Keratinocyte (primary cell): ENCODE results near the gene NCOA4. TPM values are rescaled to one million over a fixed set of nuclear protein-coding genes. Genes with fewer than 3 reads are reported as not detected.
"Not testable (repeated sequence)": the region's sequence is repeated elsewhere in the genome, so short reads cannot be mapped to it uniquely, and the experiment has no call there.

ENCODE experiments used
- DNase-seq: peaks from one replicate; pipeline ENCODE4 v3.0.0-alpha.2; 2011; ENCODE audit warnings: low read depth, missing footprints, low spot score
- FAIRE-seq: peaks from 2 replicates; lab custom pipeline; 2011; peaks lifted over from hg19 to GRCh38; lab: Jason Lieb, UNC
- H2AFZ ChIP-seq: 2 replicates; pipeline ENCODE4 v1.6.0; 2012; ENCODE audit warnings: low read length, control low read depth, inconsistent platforms; ENCODE audit not compliant: control insufficient read depth
- H3K27ac ChIP-seq: 2 replicates; pipeline ENCODE4 v1.5.1; 2011; ENCODE audit warnings: low read length; ENCODE audit not compliant: control insufficient read depth, insufficient read depth
- H3K27me3 ChIP-seq: 3 replicates; pipeline ENCODE4 v1.6.0; 2011; ENCODE audit warnings: low read length; ENCODE audit not compliant: control insufficient read depth, insufficient read depth; ENCODE audit errors: extremely low read depth
- H3K36me3 ChIP-seq, 2 experiments: 2 replicates in 1 of 2; 3 replicates in 1 of 2; pipeline ENCODE4 v1.5.1; 2011; ENCODE audit warnings: low read length in 2 of 2, mild to moderate bottlenecking in 1 of 2; ENCODE audit not compliant: control insufficient read depth in 2 of 2, insufficient read depth in 2 of 2; ENCODE audit errors: extremely low read depth in 1 of 2
- H3K4me1 ChIP-seq: 3 replicates; pipeline ENCODE4 v1.5.1; 2011; ENCODE audit warnings: low read length; ENCODE audit not compliant: control insufficient read depth, insufficient read depth; ENCODE audit errors: extremely low read depth
- H3K4me2 ChIP-seq: 3 replicates; pipeline ENCODE4 v1.6.0; 2011; ENCODE audit warnings: low read depth, low read length; ENCODE audit not compliant: control insufficient read depth, insufficient read depth; ENCODE audit errors: extremely low read depth
- H3K4me3 ChIP-seq, 3 experiments: fragments of 200-600 bp in 1 of 3; sonication (generic) in 1 of 3; 2 replicates in 2 of 3; 3 replicates in 1 of 3; pipeline ENCODE4 v1.5.1; 2011 to 2016; ENCODE audit warnings: low read length in 3 of 3, mild to moderate bottlenecking in 3 of 3, control low read depth in 2 of 3, inconsistent platforms in 1 of 3, low read depth in 1 of 3, mixed read lengths in 1 of 3, mixed run types in 1 of 3, moderate library complexity in 1 of 3; ENCODE audit not compliant: control insufficient read depth in 2 of 3, insufficient read depth in 2 of 3; ENCODE audit errors: extremely low read depth in 1 of 3
- H3K79me2 ChIP-seq: 2 replicates; pipeline ENCODE4 v1.6.0; 2012; ENCODE audit warnings: low read length; ENCODE audit not compliant: control insufficient read depth, insufficient read depth
- H3K9ac ChIP-seq: 3 replicates; pipeline ENCODE4 v1.6.0; 2011; ENCODE audit warnings: low read length; ENCODE audit not compliant: control insufficient read depth, insufficient read depth; ENCODE audit errors: extremely low read depth
- H3K9me1 ChIP-seq: 3 replicates; pipeline ENCODE4 v1.6.0; 2011; ENCODE audit warnings: low read length; ENCODE audit not compliant: control insufficient read depth, insufficient read depth; ENCODE audit errors: extremely low read depth
- H3K9me3 ChIP-seq: 2 replicates; pipeline ENCODE4 v1.5.1; 2012; ENCODE audit warnings: low read depth, low read length; ENCODE audit not compliant: control insufficient read depth
- H4K20me1 ChIP-seq: 3 replicates; pipeline ENCODE4 v1.6.0; 2011; ENCODE audit warnings: low read length; ENCODE audit not compliant: control insufficient read depth, insufficient read depth; ENCODE audit errors: extremely low read depth
- EZH2 ChIP-seq: IDR thresholded peaks from one replicate; pipeline ENCODE4 v1.6.1; 2012; ENCODE audit warnings: inconsistent platforms, mild to moderate bottlenecking, low read length, moderate library complexity
- dilution Hi-C: fragments of 300-500 bp; cut with MboI; formaldehyde crosslinking; loops from one replicate; pipeline ENCODE4 v1.7.0; 2020; ENCODE audit warnings: low sequenced_read_pairs; ENCODE audit not compliant: extremely low pct_ligation_motif_present
- polyA plus RNA-seq, 5 experiments: library from polyadenylated mRNA; depleted of rRNA in 3 of 5; stranded (reverse) in 3 of 5; stranded (forward) in 1 of 5; unstranded in 1 of 5; fragments of >200 nt; gene quantifications; 1 replicate in 1 of 5; 2 replicates in 3 of 5; 3 replicates in 1 of 5; pipeline versions ENCODE4 v1.2.1 to v1.2.3, GENCODE V29; 2011 to 2012; ENCODE audit warnings: missing spikeins in 2 of 5, low read depth in 1 of 5, low replicate concordance in 1 of 5
- TF ChIP-seq, protein P1 (sequence below), 3 experiments: IDR thresholded peaks in 1 of 3; conservative IDR thresholded peaks in 1 of 3; optimal IDR thresholded peaks in 1 of 3; 2 replicates in 2 of 3; 3 replicates in 1 of 3; pipeline versions ENCODE3 to v1.5.1; 2011; ENCODE audit warnings: low read length in 3 of 3, mild to moderate bottlenecking in 3 of 3, moderate library complexity in 2 of 3, control low read depth in 1 of 3, inconsistent platforms in 1 of 3; ENCODE audit not compliant: insufficient read depth in 2 of 3; ENCODE audit errors: extremely low read depth in 1 of 3

The NCOA4 gene
- polyA plus RNA-seq, 1 donor (not counting 4 experiments of a cell fraction or from before 2014, with no cell fraction given) = 179 TPM

DNA sequence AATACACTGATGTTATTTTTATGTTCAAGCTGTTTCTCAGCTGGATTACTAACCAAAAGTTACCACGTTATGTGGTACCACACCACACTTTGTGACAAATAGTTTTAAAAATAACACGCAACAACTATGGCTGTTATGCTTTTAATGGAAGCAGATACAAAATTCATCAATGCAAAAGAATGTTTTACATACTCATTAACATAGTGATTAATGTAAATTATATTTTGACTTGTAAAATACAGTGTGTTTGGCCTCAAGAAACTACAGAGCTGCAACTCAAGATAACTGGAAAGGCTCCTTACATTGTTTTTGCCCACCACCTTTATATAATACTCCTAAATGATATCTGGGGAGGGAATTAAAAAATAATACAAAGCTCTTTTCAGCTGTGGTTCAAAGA lies 25.5 kb downstream of the NCOA4 start:
- no peak overlapping the region for H2AFZ ChIP-seq
- no peaks in the 10 kb centered on the region for H3K9me1 ChIP-seq
- no peaks in the 10 kb centered on the region for H3K79me2 ChIP-seq
- H3K9me3 ChIP-seq = no peaks in the 10 kb centered on the region
- no peak for DNase-seq
- H3K9ac ChIP-seq = no peak overlapping the region
- H3K4me2 ChIP-seq = no peak overlapping the region
- no peak overlapping the region for H3K27ac ChIP-seq
- H3K4me1 ChIP-seq = peaks cover 6% of the 10 kb centered on the region
- no peak overlapping the region for H3K4me3 ChIP-seq
- H3K36me3 ChIP-seq = peaks cover 20 to 24% of the 10 kb centered on the region in 2 experiments
- H3K27me3 ChIP-seq = no peaks in the 10 kb centered on the region
- no peak for FAIRE-seq
- dilution Hi-C loops = no loop called here
- peaks cover 7% of the 10 kb centered on the region for H4K20me1 ChIP-seq
- TF ChIP-seq, protein P1, sequence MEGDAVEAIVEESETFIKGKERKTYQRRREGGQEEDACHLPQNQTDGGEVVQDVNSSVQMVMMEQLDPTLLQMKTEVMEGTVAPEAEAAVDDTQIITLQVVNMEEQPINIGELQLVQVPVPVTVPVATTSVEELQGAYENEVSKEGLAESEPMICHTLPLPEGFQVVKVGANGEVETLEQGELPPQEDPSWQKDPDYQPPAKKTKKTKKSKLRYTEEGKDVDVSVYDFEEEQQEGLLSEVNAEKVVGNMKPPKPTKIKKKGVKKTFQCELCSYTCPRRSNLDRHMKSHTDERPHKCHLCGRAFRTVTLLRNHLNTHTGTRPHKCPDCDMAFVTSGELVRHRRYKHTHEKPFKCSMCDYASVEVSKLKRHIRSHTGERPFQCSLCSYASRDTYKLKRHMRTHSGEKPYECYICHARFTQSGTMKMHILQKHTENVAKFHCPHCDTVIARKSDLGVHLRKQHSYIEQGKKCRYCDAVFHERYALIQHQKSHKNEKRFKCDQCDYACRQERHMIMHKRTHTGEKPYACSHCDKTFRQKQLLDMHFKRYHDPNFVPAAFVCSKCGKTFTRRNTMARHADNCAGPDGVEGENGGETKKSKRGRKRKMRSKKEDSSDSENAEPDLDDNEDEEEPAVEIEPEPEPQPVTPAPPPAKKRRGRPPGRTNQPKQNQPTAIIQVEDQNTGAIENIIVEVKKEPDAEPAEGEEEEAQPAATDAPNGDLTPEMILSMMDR (optimal IDR thresholded peaks at IDR 0.05 in 1 of 3, IDR thresholded peaks at IDR 0.05 in 1 of 3, conservative IDR thresholded peaks at IDR 0.05 in 1 of 3; ENCODE audit: extremely low read depth in 1 of 3, insufficient read depth in 2 of 3, low read length in 3 of 3) = no peak
- no peak for TF ChIP-seq EZH2

GRCh38 chr10:46002916-46003693 lies 27.3 kb downstream of the NCOA4 start:
- Histone ChIP-seq H3K79me2 (no peaks in the 10 kb centered on the region), H3K4me1 (peaks cover 6% of the 10 kb centered on the region), H3K9me3 (no peaks in the 10 kb centered on the region), H3K4me3 (no peak overlapping the region), H3K9ac (no peak overlapping the region), H3K4me2 (no peak overlapping the region), H4K20me1 (peaks cover 7% of the 10 kb centered on the region), H3K27me3 (no peaks in the 10 kb centered on the region), H2AFZ (no peak overlapping the region), H3K9me1 (no peaks in the 10 kb centered on the region), H3K36me3 (peaks cover 20 to 24% of the 10 kb centered on the region in 2 experiments), H3K27ac (no peak overlapping the region)
- TF ChIP-seq, protein P1 (optimal IDR thresholded peaks at IDR 0.05 in 1 of 3, IDR thresholded peaks at IDR 0.05 in 1 of 3, conservative IDR thresholded peaks at IDR 0.05 in 1 of 3; ENCODE audit: extremely low read depth in 1 of 3, insufficient read depth in 2 of 3, low read length in 3 of 3) = no peak
- TF ChIP-seq EZH2 = no peak
- DNase-seq = no peak
- dilution Hi-C loops = no loop called here
- no peak for FAIRE-seq

- not testable (repeated sequence) for H3K79me2 ChIP-seq
These were observed 28.2 kb downstream of the NCOA4 start for GRCh38 chr10:46002189-46002687.

More at GRCh38 chr10:46002189-46002687, 28.2 kb downstream of the NCOA4 start:
- H3K9me1 ChIP-seq, DNase-seq, dilution Hi-C loops, H3K4me3 ChIP-seq, H3K4me1 ChIP-seq, H3K27me3 ChIP-seq, H4K20me1 ChIP-seq, H3K9ac ChIP-seq, H3K4me2 ChIP-seq, H3K27ac ChIP-seq, H3K9me3 ChIP-seq, FAIRE-seq, H2AFZ ChIP-seq: not testable (repeated sequence)
- peaks cover 18 to 24% of the 10 kb centered on the region in 2 experiments for H3K36me3 ChIP-seq
